Astrocyte of the cerebellum (primary cell): ENCODE data around the gene OCIAD2.

Experiments used
- DNase-seq: peaks from one replicate; pipeline ENCODE4 v3.0.0-alpha.2; 2011; ENCODE audit warnings: low read depth
- H3K4me3 ChIP-seq: 2 replicates; pipeline ENCODE4 v1.5.1; 2011; ENCODE audit warnings: mild to moderate bottlenecking, low read depth, low read length, moderate library complexity
- in situ Hi-C: cut with HindIII; loops from 2 replicates; pipeline ENCODE4 v1.10.0; 2017; ENCODE audit warnings: low sequenced_read_pairs
- TF ChIP-seq, protein P1 (sequence below): IDR thresholded peaks from 2 replicates; pipeline ENCODE4 v1.5.1; 2012; ENCODE audit warnings: low read length, low read depth, moderate library complexity, mild to moderate bottlenecking; ENCODE audit errors: missing control alignments

The OCIAD2 gene, protein sequence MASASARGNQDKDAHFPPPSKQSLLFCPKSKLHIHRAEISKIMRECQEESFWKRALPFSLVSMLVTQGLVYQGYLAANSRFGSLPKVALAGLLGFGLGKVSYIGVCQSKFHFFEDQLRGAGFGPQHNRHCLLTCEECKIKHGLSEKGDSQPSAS

DNA sequence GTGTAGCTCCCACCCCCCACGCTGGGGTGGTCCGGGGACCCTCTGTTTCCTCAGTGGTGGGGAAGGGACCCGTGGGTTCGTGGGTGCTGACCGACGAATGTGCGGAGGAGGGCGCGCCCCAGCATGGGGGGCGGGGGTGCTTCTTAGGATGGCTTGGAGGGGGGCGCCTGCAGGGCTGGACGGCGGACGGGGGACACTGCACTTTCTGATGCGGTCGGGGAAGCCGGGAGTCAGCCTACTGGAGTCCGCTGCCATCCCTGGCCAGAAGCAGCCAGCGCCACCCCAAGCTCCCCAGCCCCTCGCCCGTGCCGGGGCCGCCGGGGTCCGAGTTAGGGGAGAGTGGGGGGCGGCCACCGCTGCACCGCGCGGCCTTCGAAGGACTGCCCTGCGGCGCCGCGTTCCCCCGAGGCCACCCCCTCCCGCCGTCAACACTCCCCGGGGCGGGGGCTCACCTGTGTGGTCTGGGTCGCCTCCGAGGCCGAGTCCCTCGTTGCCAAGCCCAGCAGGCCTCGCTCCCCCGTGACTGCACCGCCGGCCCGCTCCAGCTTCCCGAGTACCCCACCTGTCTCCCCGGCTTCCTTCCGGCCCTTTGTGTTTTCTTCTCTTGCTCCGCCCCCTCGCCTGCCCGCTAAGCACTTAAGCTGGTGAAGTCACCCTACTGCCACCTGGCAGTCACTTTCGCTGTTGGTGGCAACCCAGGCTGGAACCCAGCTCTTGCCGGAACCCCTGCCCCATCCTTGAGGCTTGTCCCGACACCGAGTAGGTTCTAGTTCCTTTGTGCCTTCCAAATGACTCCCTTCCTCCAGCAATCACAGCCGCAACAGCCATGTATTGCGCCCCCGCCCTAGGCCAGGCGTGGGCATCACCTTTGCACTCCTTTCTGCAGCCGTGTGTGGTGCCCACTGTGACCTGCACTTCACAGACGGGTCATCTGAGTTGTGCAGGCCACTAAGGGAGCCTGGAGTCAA, at the start of gene OCIAD2:
OCIAD2 (minus strand) TSS at position 569 of the 968 bp plus-strand sequence. CDS start 2,225 bp downstream, outside the sequence.
- in situ Hi-C loops, result no loop called here
- peak within 1 kb of the TSS; percentile 48 for H3K4me3 ChIP-seq
- TF ChIP-seq, protein P1, sequence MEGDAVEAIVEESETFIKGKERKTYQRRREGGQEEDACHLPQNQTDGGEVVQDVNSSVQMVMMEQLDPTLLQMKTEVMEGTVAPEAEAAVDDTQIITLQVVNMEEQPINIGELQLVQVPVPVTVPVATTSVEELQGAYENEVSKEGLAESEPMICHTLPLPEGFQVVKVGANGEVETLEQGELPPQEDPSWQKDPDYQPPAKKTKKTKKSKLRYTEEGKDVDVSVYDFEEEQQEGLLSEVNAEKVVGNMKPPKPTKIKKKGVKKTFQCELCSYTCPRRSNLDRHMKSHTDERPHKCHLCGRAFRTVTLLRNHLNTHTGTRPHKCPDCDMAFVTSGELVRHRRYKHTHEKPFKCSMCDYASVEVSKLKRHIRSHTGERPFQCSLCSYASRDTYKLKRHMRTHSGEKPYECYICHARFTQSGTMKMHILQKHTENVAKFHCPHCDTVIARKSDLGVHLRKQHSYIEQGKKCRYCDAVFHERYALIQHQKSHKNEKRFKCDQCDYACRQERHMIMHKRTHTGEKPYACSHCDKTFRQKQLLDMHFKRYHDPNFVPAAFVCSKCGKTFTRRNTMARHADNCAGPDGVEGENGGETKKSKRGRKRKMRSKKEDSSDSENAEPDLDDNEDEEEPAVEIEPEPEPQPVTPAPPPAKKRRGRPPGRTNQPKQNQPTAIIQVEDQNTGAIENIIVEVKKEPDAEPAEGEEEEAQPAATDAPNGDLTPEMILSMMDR, result no peak
- no peak for DNase-seq

DNA sequence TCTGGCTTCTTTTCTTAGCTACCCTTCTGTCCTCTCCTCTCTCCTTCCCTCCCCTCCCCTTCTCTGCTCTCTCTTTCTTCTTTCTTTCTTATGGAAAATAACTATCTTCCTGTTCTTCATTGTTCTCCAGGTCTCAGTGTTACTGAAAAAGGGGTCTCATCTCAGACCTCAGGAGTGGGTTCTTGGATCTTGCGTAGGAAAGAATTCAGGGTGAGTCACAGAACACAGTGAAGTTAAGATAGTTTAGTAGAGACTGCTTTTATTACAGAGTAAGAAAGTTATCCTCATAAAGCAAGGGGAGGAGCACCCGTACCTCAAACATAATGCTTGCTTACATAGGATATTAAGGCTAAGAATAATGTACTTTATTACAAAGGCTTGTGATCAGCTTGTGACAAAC, 47.7 kb upstream of the OCIAD2 start:
- DNase-seq, result no peak
- no peak overlapping the region for H3K4me3 ChIP-seq
- in situ Hi-C loops, result loop anchor here (25.0 kb wide), 1 partner anchor 392 kb away; no protein-coding TSS in a partner anchor
- TF ChIP-seq, protein P1, result no peak

DNA sequence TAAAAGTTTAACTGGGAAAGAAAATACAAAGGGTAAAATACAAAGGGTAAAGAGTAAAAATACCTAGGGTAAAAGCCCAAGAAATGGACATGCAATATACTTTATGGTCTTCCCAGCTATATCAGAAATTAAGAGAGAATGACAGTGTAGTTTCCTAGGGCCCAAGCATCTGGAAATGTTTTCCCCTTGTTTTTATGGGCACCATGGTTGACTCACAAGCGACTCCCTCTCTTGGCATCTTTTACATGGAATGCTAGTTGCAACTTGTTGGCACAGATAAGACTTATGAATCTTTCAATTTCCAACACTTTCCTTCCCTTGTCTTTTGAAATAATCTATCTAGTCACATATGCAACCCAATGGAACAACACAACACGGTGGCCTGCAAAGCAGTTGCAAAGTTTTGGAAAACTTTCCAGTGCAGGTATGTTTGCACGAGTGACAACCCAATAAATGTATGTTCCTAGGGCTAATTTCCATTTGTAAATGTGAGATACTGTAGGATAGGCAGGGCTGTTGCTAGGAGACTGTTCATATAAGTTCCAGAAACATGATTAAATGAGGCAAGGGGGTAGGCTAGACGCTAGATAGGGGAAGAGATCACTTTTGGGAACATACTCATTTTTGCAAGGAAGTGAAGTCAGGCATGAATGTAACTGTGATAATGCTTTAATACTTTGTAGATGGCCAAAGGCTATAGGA, 43.1 kb upstream of the OCIAD2 start:
- no peak for DNase-seq
- in situ Hi-C loops, result loop anchor here (25.0 kb wide), 1 partner anchor 387 kb away; no protein-coding TSS in a partner anchor
- no peak overlapping the region for H3K4me3 ChIP-seq
- TF ChIP-seq, protein P1, result no peak

DNA sequence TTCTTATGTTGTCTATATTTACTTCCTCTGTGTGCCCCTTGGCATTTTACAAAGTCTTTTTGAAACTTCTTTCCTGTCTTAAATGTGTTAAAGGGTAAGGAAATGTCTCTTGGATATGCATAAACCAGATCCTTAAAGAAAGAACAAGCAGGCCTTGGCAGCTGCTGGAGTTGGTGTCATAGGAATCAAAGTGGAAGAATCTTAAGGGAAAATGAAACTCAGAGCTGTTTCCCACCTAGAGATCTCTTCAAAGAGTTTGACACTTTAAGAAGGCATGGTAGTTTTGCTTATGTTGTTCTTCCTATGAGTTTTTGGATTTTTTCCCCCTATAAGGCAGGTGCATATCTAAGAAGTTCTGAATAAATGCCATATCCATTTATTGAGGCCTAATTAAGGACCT, 42.5 kb upstream of the OCIAD2 start:
- TF ChIP-seq, protein P1, result no peak
- in situ Hi-C loops, result no loop called here
- H3K4me3 ChIP-seq, result no peak overlapping the region
- no peak for DNase-seq

DNA sequence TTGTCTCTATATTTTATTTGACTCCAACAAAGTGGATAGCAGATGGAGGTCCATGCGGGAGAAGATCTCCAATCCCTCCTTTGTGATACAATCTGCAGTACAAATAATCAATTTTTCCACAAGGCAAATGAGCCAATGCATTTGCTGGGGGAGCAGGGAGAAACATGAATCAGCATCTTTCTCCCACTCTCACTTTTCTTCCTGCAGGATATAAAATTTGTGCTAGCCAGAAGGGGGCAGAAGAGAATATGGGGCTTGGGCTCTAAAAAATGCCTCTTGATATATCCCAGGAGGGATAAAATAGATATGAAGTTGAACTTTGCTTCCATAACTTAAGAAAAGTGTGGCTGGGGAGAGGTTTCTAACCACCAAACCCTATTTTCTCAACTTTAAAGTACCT, 41.2 kb upstream of the OCIAD2 start:
- DNase-seq, result no peak
- in situ Hi-C loops, result no loop called here
- no peak overlapping the region for H3K4me3 ChIP-seq
- TF ChIP-seq, protein P1, result no peak

DNA sequence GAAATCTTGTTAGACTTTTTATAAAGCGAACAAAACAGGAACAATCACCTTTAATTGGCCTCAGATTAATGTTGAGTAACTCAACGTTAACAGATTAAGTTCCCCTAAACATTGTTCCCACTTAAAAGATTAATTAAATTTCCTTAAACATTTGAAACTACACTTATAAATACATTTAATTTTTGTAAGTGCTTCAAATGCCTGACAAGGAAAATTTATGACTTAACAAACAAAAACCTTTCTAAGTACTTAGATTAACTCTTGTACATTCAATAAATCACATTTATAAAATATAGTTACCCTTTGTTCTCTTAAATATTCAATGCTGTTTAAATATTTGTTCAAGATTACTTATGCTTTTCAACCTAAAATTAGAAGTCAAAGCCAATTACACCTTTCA, 39.4 kb upstream of the OCIAD2 start:
- in situ Hi-C loops, result no loop called here
- DNase-seq, result no peak
- TF ChIP-seq, protein P1, result no peak
- no peak overlapping the region for H3K4me3 ChIP-seq
